K562 (cell line): Measurements from ENCODE around the gene CCT4. TPM values are rescaled to one million over a fixed set of nuclear protein-coding genes. Genes with fewer than 3 reads are reported as not detected.

Experiments used
- ATF1 ChIP-seq, 2 experiments: fragments of 450-650 bp in 1 of 2; IDR thresholded peaks; 2 replicates each; pipeline ENCODE4 v1.6.1; 2016; ENCODE audit warnings: missing compliant biosample characterization in 1 of 2, missing genetic modification characterization in 1 of 2
- BRD9 ChIP-seq: fragments of 450-650 bp; IDR thresholded peaks from 2 replicates; pipeline ENCODE4 v1.6.1; 2018; ENCODE audit warnings: low read depth; ENCODE audit not compliant: partially characterized antibody
- E2F5 ChIP-seq: sonication (generic); formaldehyde crosslinking; IDR thresholded peaks from 2 replicates; pipeline ENCODE4 v1.8.0; 2022; ENCODE audit warnings: mild to moderate bottlenecking, missing genetic modification reagents
- ETS2 ChIP-seq: IDR thresholded peaks from 2 replicates; pipeline ENCODE4 v1.6.1; 2016; ENCODE audit warnings: borderline replicate concordance, missing genetic modification characterization, mild to moderate bottlenecking, moderate library complexity, missing compliant biosample characterization; ENCODE audit not compliant: poor library complexity, severe bottlenecking
- HDAC6 ChIP-seq: IDR thresholded peaks from 2 replicates; pipeline ENCODE4 v1.6.1; 2012; ENCODE audit warnings: low read depth, mild to moderate bottlenecking, control low read depth, inconsistent platforms, low read length, moderate library complexity
- HMGN3 ChIP-seq: IDR thresholded peaks from 2 replicates; pipeline ENCODE4 v1.6.1; 2011; ENCODE audit warnings: borderline replicate concordance, low read depth, mild to moderate bottlenecking, mixed read lengths, low read length; ENCODE audit not compliant: insufficient read length; ENCODE audit errors: extremely low read depth
- L3MBTL2 ChIP-seq: fragments of 450-650 bp; IDR thresholded peaks from 2 replicates; pipeline ENCODE4 v1.6.1; 2016; ENCODE audit warnings: mild to moderate bottlenecking, moderate library complexity
- MTA3 ChIP-seq: fragments of 450-650 bp; formaldehyde crosslinking; IDR thresholded peaks from 2 replicates; pipeline ENCODE4 v1.6.1; 2017; ENCODE audit warnings: mild to moderate bottlenecking, borderline replicate concordance
- MXD1 ChIP-seq: fragments of 250-450 bp; sonication (Bioruptor Pico); IDR thresholded peaks from 2 replicates; pipeline ENCODE4 v1.8.0; 2021; ENCODE audit warnings: borderline replicate concordance, mild to moderate bottlenecking, moderate library complexity; ENCODE audit not compliant: poor library complexity, severe bottlenecking
- NR4A1 ChIP-seq, 2 experiments: fragments of 250-450 bp in 1 of 2; fragments of 450-650 bp in 1 of 2; sonication (Bioruptor Pico) in 1 of 2; IDR thresholded peaks; 2 replicates each; pipeline versions ENCODE4 v1.4.0 to v1.6.1; 2016 to 2020; ENCODE audit warnings: mild to moderate bottlenecking in 2 of 2, missing compliant biosample characterization in 1 of 2, missing genetic modification characterization in 1 of 2, moderate library complexity in 1 of 2
- RBM17 ChIP-seq: fragments of 200-400 bp; formaldehyde crosslinking; IDR thresholded peaks from 2 replicates; pipeline ENCODE4 v1.6.1; 2017; ENCODE audit warnings: low read depth, mild to moderate bottlenecking, low read length, borderline replicate concordance
- SMARCA4 ChIP-seq: fragments of 450-650 bp; IDR thresholded peaks from 2 replicates; pipeline ENCODE4 v1.6.1; 2016
- SOX6 ChIP-seq: fragments of 450-650 bp; IDR thresholded peaks from 2 replicates; pipeline ENCODE4 v1.6.1; 2014; ENCODE audit warnings: mild to moderate bottlenecking
- TAF9B ChIP-seq: fragments of 450-650 bp; IDR thresholded peaks from 2 replicates; pipeline ENCODE4 v1.6.1; 2018; ENCODE audit warnings: mild to moderate bottlenecking; ENCODE audit not compliant: partially characterized antibody
- ZNF146 ChIP-seq: IDR thresholded peaks from one replicate; pipeline ENCODE4 v1.6.1; 2018; ENCODE audit warnings: missing compliant biosample characterization; ENCODE audit not compliant: unreplicated experiment
- ZNF561 ChIP-seq: fragments of 450-650 bp; formaldehyde crosslinking; conservative IDR thresholded peaks from 2 replicates; pipeline ENCODE4 v1.4.0; 2020; ENCODE audit warnings: mild to moderate bottlenecking, moderate library complexity
- ZNF583 ChIP-seq: fragments of 250-450 bp; sonication (Bioruptor Pico); IDR thresholded peaks from 2 replicates; pipeline ENCODE4 v1.4.0; 2020
- ZNF764 ChIP-seq: fragments of 250-450 bp; sonication (Bioruptor Pico); IDR thresholded peaks from 2 replicates; pipeline ENCODE4 v1.4.0; 2020; ENCODE audit warnings: low read depth, mild to moderate bottlenecking, moderate library complexity
- polyA plus RNA-seq, 8 experiments: library from polyadenylated mRNA; depleted of rRNA in 4 of 8; stranded (reverse) in 5 of 8; unstranded in 3 of 8; fragments of >200 nt; fragmentation: Nextera tagmentation in 2 of 8; fragmentation: Illumina TruSeq in 1 of 8; extraction: Ambion mirVana in 2 of 8; extraction: Trizol in 1 of 8; gene quantifications; 2 replicates each; pipeline versions ENCODE4 v1.2.1 to v1.2.3, GENCODE V29; 2011 to 2014; ENCODE audit warnings: inconsistent platforms in 1 of 8, missing spikeins in 1 of 8
- total RNA-seq, 7 experiments: library from RNA; depleted of rRNA in 6 of 7; stranded (reverse); fragments of >200 nt in 6 of 7; fragmentation: Illumina TruSeq in 2 of 7; extraction: Trizol in 2 of 7; gene quantifications; 2 replicates each; pipeline versions ENCODE4 v1.2.1 to v1.2.3, GENCODE V29; 2011 to 2021; ENCODE audit warnings: low replicate concordance in 1 of 7
- TF ChIP-seq, protein P1 (sequence below): sonication (generic); formaldehyde crosslinking; IDR thresholded peaks from 2 replicates; pipeline ENCODE4 v1.8.1; 2023; ENCODE audit warnings: mild to moderate bottlenecking, missing genetic modification reagents
- TF ChIP-seq, protein P2 (sequence below), 2 experiments: fragments of 450-650 bp; IDR thresholded peaks; 2 replicates each; pipeline ENCODE4 v1.6.1; 2016

CCT4 gene
- total and polyA plus RNA-seq, 9 of the 15 experiments (the other 6 are each of a cell fraction or from before 2014, with no cell fraction given), result 101 to 368 (median 303) TPM

GRCh38 chr2:61888267-61889055 lies at the start of gene CCT4 (continued):
- peak; percentile 79 for TF ChIP-seq MXD1
- TF ChIP-seq ZNF561, result no peak
- TF ChIP-seq TAF9B, result peak; percentile 98
- TF ChIP-seq, protein P1, sequence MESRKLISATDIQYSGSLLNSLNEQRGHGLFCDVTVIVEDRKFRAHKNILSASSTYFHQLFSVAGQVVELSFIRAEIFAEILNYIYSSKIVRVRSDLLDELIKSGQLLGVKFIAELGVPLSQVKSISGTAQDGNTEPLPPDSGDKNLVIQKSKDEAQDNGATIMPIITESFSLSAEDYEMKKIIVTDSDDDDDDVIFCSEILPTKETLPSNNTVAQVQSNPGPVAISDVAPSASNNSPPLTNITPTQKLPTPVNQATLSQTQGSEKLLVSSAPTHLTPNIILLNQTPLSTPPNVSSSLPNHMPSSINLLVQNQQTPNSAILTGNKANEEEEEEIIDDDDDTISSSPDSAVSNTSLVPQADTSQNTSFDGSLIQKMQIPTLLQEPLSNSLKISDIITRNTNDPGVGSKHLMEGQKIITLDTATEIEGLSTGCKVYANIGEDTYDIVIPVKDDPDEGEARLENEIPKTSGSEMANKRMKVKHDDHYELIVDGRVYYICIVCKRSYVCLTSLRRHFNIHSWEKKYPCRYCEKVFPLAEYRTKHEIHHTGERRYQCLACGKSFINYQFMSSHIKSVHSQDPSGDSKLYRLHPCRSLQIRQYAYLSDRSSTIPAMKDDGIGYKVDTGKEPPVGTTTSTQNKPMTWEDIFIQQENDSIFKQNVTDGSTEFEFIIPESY (CRISPR knock-in tag), result 0 out of 2 replicates have a peak, but pooled peaks have one; percentile 55
- peak; percentile 91 for TF ChIP-seq MTA3
- no peak for TF ChIP-seq RBM17
- no peak for TF ChIP-seq E2F5 (CRISPR knock-in tag)
- TF ChIP-seq ZNF583, result no peak
- no peak for TF ChIP-seq ZNF146 (CRISPR knock-in tag)
- 0 out of 2 replicates have a peak, but pooled peaks have one; percentile 66 for TF ChIP-seq NR4A1 (CRISPR knock-in tag; IDR thresholded peaks at IDR 0.05)
- TF ChIP-seq NR4A1 (tag; IDR thresholded peaks at IDR 0.05), result 0 out of 2 replicates have a peak, but pooled peaks have one; percentile 63
- TF ChIP-seq, protein P2, sequence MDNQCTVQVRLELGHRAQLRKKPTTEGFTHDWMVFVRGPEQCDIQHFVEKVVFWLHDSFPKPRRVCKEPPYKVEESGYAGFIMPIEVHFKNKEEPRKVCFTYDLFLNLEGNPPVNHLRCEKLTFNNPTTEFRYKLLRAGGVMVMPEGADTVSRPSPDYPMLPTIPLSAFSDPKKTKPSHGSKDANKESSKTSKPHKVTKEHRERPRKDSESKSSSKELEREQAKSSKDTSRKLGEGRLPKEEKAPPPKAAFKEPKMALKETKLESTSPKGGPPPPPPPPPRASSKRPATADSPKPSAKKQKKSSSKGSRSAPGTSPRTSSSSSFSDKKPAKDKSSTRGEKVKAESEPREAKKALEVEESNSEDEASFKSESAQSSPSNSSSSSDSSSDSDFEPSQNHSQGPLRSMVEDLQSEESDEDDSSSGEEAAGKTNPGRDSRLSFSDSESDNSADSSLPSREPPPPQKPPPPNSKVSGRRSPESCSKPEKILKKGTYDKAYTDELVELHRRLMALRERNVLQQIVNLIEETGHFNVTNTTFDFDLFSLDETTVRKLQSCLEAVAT (IDR thresholded peaks at IDR 0.05), result peak in 1 of 2 experiments; percentile 44; a peak in 3 of 4 replicates
- peak; percentile 54 for TF ChIP-seq SOX6
- 0 out of 2 replicates have a peak, but pooled peaks have one; percentile 18 for TF ChIP-seq ZNF764 (CRISPR knock-in tag)
- TF ChIP-seq ETS2 (tag), result no peak
- TF ChIP-seq L3MBTL2, result peak; percentile 61
- TF ChIP-seq ATF1 (CRISPR knock-in tag; IDR thresholded peaks at IDR 0.05), result peak; percentile 97
- TF ChIP-seq ATF1 (tag; IDR thresholded peaks at IDR 0.05), result peak; percentile 100
- TF ChIP-seq HDAC6, result 0 out of 2 replicates have a peak, but pooled peaks have one; percentile 23
- peak; percentile 40 for TF ChIP-seq HMGN3
- peak; percentile 21; the same call in 1 of the 2 replicates for TF ChIP-seq SMARCA4
- peak; percentile 98 for TF ChIP-seq BRD9
